Esophagus muscularis mucosa (tissue), 3 donors: Measurements from ENCODE around the gene USP32.

Experiments
- POLR2A ChIP-seq: fragments of 450-650 bp; IDR thresholded peaks from one replicate; pipeline ENCODE4 v1.6.1; 2017; ENCODE audit warnings: antibody characterized with exemption, moderate library complexity, mild to moderate bottlenecking, low read depth
- TF ChIP-seq, protein P1 (sequence below), 3 experiments: fragments of 200-600 bp in 2 of 3; fragments of 450-650 bp in 1 of 3; sonication (generic) in 2 of 3; IDR thresholded peaks; one replicate each; pipeline ENCODE4 v1.5.1; 2017 to 2019; ENCODE audit warnings: antibody characterized with exemption in 3 of 3, mild to moderate bottlenecking in 2 of 3, moderate library complexity in 1 of 3

DNA sequence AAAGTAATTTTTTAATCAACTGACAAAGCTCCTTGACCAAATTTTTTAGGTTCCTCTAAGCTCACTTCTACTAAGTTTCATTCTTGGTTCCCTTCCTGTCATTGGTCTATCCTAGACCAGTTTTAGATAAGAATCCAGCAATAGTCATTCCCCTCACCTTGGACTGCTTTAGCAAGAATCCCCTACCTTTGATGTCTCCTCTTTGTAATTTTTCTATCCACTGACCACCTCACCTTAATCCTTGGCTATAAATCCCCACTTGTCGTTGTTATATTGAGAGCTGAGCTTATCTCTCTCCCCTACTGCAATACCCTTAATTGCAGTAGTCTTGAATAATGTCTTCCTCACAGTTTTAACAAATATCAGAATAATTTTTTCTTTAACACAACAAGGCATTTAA, 107.2 kb downstream of the USP32 start:
- TF ChIP-seq, protein P1, sequence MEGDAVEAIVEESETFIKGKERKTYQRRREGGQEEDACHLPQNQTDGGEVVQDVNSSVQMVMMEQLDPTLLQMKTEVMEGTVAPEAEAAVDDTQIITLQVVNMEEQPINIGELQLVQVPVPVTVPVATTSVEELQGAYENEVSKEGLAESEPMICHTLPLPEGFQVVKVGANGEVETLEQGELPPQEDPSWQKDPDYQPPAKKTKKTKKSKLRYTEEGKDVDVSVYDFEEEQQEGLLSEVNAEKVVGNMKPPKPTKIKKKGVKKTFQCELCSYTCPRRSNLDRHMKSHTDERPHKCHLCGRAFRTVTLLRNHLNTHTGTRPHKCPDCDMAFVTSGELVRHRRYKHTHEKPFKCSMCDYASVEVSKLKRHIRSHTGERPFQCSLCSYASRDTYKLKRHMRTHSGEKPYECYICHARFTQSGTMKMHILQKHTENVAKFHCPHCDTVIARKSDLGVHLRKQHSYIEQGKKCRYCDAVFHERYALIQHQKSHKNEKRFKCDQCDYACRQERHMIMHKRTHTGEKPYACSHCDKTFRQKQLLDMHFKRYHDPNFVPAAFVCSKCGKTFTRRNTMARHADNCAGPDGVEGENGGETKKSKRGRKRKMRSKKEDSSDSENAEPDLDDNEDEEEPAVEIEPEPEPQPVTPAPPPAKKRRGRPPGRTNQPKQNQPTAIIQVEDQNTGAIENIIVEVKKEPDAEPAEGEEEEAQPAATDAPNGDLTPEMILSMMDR (IDR thresholded peaks at IDR 0.05) = no peak
- no peak for TF ChIP-seq POLR2A
